Measurements from ENCODE around the gene RAB11FIP2. TPM values are rescaled to one million over a fixed set of nuclear protein-coding genes. Genes with fewer than 3 reads are reported as not detected.

Gene RAB11FIP2
- total RNA-seq, 1 donor from 2014 or later, result 4.9 TPM

- no peak for DNase-seq (ENCODE audit: low read depth in 2 of 2)
These were observed 11.3 kb downstream of the RAB11FIP2 start for GRCh38 chr10:118035354-118036005.

DNA sequence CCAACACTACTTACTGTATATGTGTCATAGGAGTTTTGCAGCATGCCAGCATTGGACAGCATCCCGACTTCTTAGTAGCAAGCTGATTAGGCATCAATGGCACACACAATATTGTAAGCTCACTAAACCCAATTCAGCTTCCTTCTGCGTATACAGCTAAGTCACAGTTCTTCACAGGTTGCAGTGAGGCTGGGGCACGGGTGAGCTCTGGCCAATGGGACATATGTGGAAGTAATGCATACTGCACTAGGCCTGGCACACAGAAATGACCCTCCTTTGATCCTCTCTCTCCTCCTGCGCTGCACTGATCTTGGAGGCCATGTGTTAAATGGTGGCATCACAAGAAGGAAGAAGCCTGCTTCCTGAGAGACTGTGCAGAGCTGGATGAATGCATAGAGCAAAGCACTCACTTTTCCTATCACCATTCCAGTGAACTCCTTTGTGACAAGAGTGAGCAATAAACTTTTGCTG is 11.9 kb downstream of the RAB11FIP2 start:
- no peak for DNase-seq (ENCODE audit: low read depth in 2 of 2)

DNA sequence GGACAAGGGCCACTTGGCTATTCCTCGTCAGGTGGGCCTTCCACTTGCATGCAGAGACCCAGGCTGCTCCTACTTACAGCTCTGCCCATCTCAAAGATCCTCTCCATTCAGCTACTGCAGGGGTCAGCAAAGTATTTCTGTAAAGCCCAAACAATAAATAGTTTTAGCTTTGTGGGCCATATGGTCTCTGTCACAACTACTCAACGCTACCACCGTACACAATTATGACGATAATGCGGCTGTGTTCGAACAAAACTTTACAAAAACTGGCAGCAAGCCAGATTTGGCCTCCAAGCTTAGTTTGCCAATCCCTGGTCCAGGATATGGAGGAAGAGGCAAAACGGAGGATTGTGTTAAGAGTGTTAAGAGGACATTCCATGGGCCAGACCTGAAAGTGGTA is 12.8 kb downstream of the RAB11FIP2 start:
- DNase-seq (ENCODE audit: low read depth in 2 of 2), result no peak

GRCh38 chr10:118032564-118032963 is 14.2 kb downstream of the RAB11FIP2 start:
- no peak for DNase-seq (ENCODE audit: low read depth in 2 of 2)

- no peak for DNase-seq (ENCODE audit: low read depth in 2 of 2)
These were observed 15.2 kb downstream of the RAB11FIP2 start for GRCh38 chr10:118031351-118032075.

- no peak for DNase-seq (ENCODE audit: low read depth in 2 of 2)
These were observed 18.1 kb downstream of the RAB11FIP2 start for GRCh38 chr10:118028619-118029018.

DNA sequence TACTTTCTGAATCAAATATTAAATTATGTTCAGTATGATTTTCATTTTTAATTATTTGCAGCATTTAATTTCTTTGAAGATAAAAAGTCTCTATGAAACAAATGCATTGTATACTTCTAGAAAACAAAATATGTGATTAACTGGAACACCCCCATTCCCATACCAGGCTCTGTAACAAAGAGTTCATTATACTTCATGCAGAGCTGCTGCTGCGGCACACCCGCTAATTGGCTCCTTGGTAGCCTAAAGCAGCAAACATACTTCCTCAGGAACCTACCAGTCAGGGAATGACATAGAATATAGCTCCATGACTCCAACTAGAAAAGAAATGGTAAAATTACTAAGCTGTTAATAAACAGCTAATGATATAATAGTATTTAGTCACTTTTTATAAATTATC is 19.3 kb downstream of the RAB11FIP2 start:
- no peak for DNase-seq (ENCODE audit: low read depth in 2 of 2)

- DNase-seq (ENCODE audit: low read depth in 2 of 2), result no peak
These were observed 19.8 kb downstream of the RAB11FIP2 start for GRCh38 chr10:118026936-118027335.

GRCh38 chr10:118020365-118020764 is 26.4 kb downstream of the RAB11FIP2 start:
- DNase-seq (ENCODE audit: low read depth in 2 of 2), result no peak

GRCh38 chr10:118017850-118018249 is 28.9 kb downstream of the RAB11FIP2 start:
- DNase-seq (ENCODE audit: low read depth in 2 of 2), result no peak

DNA sequence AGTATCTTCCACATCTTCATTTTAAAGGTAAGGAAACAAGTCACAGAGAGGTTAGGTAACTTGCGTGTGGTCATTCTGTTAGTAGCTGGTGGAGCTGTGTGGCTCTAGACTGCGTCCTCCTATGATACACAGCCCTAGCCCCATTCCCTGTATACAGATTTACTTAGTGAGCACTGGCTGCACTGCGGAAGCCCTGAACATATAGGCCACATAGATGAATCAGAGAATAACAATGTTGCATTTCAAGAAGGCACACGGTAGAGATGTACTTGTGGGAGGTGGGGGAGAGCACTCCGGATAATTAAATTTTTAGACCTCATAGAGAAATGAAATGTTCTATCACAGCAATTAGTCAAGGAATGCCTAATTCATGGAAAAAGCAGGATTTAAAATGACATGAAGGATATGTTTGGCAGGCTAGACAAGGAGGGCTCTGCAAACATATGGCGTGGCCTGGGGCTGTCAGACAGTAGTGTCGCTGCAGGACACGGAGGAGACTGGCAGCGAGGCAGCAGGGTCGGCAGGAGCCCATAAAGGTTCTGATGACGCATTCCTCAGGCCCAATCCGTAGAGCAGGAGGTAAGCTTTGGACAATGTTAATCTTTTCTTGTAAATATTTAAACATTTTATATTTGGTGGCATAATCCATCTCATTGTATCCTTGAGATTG is 29.5 kb downstream of the RAB11FIP2 start:
- DNase-seq (ENCODE audit: low read depth in 2 of 2), result no peak

GRCh38 chr10:118012952-118013525 is 33.7 kb downstream of the RAB11FIP2 start:
- no peak for DNase-seq (ENCODE audit: low read depth in 2 of 2)

GRCh38 chr10:118007773-118008172 is 39.0 kb downstream of the RAB11FIP2 start:
- DNase-seq (ENCODE audit: low read depth in 2 of 2), result no peak

DNA sequence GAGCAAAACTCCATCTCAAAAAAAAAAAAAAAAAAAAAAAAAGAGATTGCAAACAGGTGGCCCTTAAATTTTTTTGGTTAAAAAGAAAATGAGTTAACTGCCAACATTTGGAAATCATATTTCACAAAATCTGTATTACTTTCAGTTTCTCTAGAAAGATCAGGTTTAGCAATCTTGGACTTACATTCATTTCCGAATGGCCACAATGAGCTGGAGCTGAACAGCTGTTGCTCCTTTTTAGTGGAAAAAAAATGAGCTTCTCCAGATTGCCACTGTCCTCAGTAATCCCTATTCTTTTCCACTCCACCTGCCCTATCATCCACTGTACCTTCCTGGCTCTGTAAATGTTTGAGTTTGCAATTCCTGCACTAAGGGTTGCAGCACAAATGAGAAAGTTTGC is 43.6 kb downstream of the RAB11FIP2 start:
- DNase-seq (ENCODE audit: low read depth in 2 of 2), result no peak

DNA sequence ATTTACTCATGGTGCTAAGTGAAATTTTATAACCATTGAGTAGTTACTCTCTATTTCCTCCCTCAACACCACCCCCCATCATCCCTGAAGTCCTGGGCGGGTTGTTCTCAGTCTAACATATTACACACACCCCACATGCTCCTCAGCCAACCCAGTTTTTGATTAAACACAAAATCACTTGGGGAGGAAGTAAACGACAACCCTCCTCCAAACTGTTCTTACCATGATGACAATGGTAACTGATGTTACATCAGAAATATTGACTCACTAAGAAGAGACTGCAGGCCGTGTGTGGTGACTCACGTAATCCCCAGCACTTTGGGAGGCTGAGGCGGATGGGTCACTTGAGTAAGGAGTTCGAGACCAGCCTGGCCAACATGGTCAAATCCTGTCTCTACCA is 44.2 kb downstream of the RAB11FIP2 start:
- DNase-seq (ENCODE audit: low read depth in 2 of 2), result no peak

DNA sequence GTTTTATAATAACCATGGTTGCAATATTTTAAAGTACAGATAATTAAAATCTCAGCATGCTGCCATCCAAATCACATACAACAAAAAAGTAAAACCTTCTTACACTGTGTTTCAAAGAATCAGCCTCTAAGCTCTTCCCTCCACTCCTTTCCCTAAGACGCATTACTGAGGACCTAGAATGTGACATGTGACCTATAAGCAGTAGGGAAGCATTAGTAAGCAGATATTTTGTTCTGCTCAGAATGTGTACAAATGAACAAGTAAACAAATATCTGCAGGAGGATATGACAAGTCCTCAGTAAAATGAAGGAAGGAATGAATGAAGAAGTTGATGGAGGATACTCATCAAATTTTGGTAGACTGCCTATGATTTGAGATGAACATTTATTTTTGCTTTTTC is 49.1 kb downstream of the RAB11FIP2 start:
- DNase-seq (ENCODE audit: low read depth in 2 of 2), result no peak

DNA sequence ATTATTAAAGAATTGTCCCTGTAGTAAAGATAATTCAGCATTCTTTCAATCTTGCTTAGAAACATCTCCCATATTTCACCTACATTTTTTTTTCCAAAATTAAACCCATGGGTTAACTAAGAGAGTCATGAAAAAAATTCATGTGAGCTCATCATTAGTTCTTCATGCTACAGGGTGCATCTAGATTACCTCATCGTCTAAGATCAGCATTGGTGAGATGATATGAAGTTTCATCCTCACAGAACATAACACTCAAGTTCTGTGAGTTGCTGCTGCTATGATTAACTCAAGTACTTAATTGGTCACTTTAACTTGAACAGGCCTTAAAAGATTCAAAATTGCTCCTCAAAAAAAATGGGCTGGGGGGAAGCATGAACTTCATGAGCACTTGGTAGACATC is 50.0 kb downstream of the RAB11FIP2 start:
- no peak for DNase-seq (ENCODE audit: low read depth in 2 of 2)

DNA sequence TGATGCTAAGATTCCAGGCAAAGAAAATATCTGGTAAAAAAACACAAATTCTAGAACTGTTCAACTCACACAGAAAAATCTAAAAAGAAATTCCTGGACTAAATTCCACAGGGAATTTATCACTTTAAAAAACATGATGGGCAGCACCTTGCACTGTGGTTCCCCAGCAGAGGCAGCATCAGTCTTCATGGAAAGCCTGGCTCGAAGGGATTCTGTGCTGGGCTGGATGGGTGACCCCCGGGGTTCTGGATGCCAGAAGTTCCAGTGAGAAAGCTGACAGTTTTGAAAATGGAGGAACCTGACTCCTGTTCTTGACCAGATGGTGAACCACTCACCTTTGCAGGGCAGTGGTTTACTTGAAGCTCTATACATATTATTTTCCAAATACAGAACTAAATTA is 52.0 kb downstream of the RAB11FIP2 start:
- DNase-seq (ENCODE audit: low read depth in 2 of 2), result no peak

- no peak for DNase-seq (ENCODE audit: low read depth in 2 of 2)
These were observed 53.6 kb downstream of the RAB11FIP2 start for GRCh38 chr10:117993166-117993565.

GRCh38 chr10:117991701-117992100 is 55.0 kb downstream of the RAB11FIP2 start:
- no peak for DNase-seq (ENCODE audit: low read depth in 2 of 2)

- no peak for DNase-seq (ENCODE audit: low read depth in 2 of 2)
These were observed 56.8 kb downstream of the RAB11FIP2 start for GRCh38 chr10:117989962-117990361.

GRCh38 chr10:117988814-117989213 is 57.9 kb downstream of the RAB11FIP2 start:
- no peak for DNase-seq (ENCODE audit: low read depth in 2 of 2)

Measured in dermis microvascular lymphatic vessel endothelial cell (primary cell).